SIG-M5 (cell line): ENCODE data around the gene MSH5.
"Not testable (repeated sequence)": the region's sequence is repeated elsewhere in the genome, so short reads cannot be mapped to it uniquely, and the experiment has no call there.

ENCODE experiments used
- DNase-seq: peaks from one replicate; lab custom pipeline; 2025; lab: John Stamatoyannopoulos, UW

MSH5 gene

DNA sequence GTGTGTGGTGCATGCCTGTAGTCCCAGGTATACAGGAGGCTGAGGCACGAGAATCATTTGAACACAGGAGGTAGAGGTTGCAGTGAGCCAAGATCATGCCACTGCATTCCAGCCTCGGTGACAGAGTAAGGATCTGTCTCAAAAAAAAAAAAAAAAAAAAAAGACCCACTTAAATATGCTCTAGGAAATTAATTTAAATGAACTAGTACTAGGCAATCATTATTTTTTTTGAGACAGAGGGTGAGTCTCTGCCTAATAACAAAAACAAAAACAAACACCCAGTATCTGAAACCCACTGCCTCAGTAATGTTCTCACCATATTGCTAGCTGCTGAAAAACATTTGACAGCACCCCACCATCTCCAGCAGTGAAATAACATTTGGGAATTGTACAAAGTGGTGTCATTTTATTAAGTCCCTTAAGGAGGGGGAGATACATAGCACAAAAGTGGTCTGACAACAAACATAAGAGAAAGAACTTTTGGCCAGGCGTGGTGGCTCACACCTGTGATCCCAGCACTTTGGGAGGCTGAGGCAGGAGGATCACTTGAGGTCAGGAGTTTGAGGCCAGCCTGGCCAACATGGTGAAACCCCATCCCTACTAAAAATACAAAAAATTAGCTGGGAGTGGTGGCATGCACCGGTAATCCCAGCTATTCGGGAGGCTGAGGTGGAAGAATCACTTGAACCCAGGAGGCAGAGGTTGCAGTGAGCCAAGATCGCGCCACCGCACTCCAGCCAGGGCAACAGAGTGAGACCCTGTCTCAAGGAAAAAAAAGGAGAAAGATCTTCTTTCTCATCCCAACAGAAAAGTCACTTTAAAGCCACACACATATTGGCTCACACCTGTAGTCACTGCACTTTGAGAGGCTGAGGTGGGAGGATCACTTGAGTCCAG is 61.5 kb downstream of the MSH5 start:
- DNase-seq: not testable (repeated sequence)

DNA sequence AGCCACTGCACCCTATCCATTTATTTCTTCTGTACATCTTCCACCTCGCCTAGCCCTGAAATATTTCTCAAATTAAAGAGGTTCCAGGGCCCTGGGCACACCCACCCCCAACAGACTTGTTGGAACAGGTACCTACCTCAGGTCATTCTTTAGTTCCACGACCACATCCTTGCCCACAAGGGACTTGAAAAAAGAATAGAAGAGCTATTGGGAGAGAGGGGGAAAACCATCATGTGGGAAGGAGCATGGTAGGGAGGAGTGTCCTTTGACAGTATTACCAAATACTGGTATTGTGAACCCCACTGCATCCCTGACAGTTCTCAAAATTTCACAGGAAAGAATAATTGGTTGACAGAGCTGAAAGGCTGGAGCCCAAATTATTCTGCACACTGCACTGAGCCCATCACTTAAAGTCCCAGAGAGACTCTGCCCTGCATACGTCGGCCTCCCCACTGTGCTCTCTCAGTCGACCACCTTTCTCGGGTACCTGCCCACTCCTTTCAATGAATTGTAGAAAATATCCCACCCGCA is 66.2 kb downstream of the MSH5 start:
- DNase-seq: no peak

DNA sequence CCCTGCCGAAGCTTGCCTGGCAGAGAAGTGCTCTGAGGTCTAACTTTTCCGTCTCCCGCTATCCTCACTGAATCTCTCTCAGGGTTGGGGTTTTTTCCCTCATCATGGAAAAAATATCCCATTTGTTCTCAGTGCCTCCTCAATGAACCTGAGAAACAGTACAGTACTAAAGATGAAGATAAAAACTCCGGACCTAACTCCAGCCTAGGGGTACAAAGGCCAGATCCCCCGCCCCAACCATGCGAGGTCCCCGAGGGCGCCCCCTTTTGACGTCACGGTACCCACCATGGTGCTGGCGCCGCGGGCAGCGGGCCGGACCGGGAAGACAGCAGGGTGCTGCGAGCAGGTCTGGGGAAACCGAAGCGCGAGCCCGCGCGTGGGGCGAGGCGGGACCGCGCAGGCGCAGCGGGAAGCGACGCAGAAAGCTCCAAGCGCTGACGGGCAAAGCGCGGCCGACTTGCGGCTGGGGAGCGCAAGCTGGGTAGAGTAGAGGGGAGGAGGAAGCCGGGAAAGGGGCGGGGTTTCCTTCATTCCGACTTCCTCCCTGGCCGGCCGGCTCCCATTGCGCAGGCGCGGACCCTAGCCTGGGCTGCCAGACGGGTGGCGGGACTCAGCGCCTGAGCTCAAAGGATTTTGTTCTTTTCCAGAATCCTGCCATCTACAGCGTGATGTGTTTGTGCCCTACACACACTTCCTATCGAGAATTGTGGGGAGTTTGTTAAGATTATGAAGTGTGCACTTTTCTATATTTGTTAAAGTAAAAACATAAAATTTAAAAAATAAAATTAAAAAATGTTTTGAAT is 66.9 kb downstream of the MSH5 start, which contains the start of gene LSM2:
TSS of gene LSM2 (minus strand) at position 497 of the 803 bp plus-strand sequence. CDS start at position 288, 209 bp downstream.
- DNase-seq: no peak

DNA sequence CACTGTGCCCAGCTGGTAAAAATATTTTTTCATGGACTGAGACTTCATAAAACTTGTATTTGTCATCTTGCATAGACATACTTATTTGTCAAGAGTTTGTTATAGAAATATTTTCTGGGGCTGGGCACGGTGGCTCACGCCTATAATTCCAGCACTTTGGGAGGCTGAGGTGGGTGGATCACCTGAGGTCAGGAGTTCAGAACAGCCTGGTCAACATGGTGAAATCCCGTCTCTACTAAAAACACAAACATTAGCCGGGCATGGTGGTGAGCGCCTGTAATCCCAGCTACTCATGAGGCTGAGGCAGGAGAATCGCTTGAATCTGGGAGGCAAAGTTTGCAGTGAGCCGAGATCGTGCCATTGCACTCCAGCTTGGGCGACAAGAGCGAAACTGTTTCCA is 68.8 kb downstream of the MSH5 start:
- not testable (repeated sequence) for DNase-seq

DNA sequence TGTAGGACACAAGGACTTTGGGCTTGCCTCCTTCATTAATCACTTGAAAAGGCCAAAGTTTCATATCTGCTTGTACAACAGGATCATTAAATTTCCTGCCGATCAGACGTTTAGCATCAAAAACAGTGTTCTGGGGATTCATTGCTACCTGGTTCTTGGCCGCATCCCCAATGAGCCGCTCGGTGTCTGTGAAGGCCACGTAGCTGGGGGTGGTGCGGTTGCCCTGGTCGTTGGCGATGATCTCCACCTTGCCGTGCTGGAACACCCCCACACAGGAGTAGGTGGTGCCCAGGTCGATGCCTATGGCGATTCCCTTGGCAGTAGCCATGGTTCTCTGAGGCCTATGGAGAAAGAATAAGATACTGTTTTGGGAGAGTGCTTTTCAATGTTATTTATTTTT is 71.8 kb downstream of the MSH5 start:
- DNase-seq: no peak
